CD4-positive, alpha-beta T cell treated with Interleukin-6 for 4 hours (primary cell): Measurements from ENCODE around the gene ACAP3.

ENCODE experiments used
- DNase-seq: peaks from one replicate; pipeline ENCODE4 v3.0.0-alpha.2; 2020; ENCODE audit warnings: mixed read lengths

Gene ACAP3

GRCh38 chr1:1284221-1285101 is 23.3 kb downstream of the ACAP3 start:
- no peak for DNase-seq

- no peak for DNase-seq
Observed at GRCh38 chr1:1283821-1284220, 23.9 kb downstream of the ACAP3 start.

- no peak for DNase-seq
Observed at GRCh38 chr1:1282998-1283397, 24.7 kb downstream of the ACAP3 start.

GRCh38 chr1:1281533-1282321 is 26.0 kb downstream of the ACAP3 start:
- no peak for DNase-seq

- no peak for DNase-seq
Observed at GRCh38 chr1:1280782-1281481, 26.8 kb downstream of the ACAP3 start.

- DNase-seq, result no peak
Observed at GRCh38 chr1:1279028-1279427, 28.7 kb downstream of the ACAP3 start.

- no peak for DNase-seq
Observed at GRCh38 chr1:1278620-1279019, 29.1 kb downstream of the ACAP3 start.

GRCh38 chr1:1275836-1276235 is 31.9 kb downstream of the ACAP3 start:
- no peak for DNase-seq

- no peak for DNase-seq
Observed at GRCh38 chr1:1274931-1275431, 32.7 kb downstream of the ACAP3 start.

GRCh38 chr1:1274299-1274930 is 33.3 kb downstream of the ACAP3 start:
- no peak for DNase-seq

GRCh38 chr1:1273512-1274298 is 34.0 kb downstream of the ACAP3 start, which contains the start of gene UBE2J2:
Gene UBE2J2 (minus strand): TSS chr1:1273854. CDS start chr1:1267992, 5,862 bp downstream.
- DNase-seq, result peak; percentile 95

GRCh38 chr1:1273209-1273511 is 34.6 kb downstream of the ACAP3 start:
- no peak for DNase-seq

- no peak for DNase-seq
Observed at GRCh38 chr1:1272341-1273208, 35.2 kb downstream of the ACAP3 start.

- no peak for DNase-seq
Observed at GRCh38 chr1:1270813-1271212, 36.9 kb downstream of the ACAP3 start.

GRCh38 chr1:1268284-1268682 is 39.4 kb downstream of the ACAP3 start:
- DNase-seq, result no peak

GRCh38 chr1:1267488-1268283 is 40.0 kb downstream of the ACAP3 start:
- no peak for DNase-seq

GRCh38 chr1:1264868-1265272 is 42.9 kb downstream of the ACAP3 start:
- peak; percentile 27 for DNase-seq

GRCh38 chr1:1264026-1264425 is 43.7 kb downstream of the ACAP3 start:
- DNase-seq, result no peak

GRCh38 chr1:1262758-1263157 is 45.0 kb downstream of the ACAP3 start:
- no peak for DNase-seq

- DNase-seq, result no peak
Observed at GRCh38 chr1:1262071-1262470, 45.7 kb downstream of the ACAP3 start.
